ENCODE results near the gene HAUS7.

HAUS7 gene

DNA sequence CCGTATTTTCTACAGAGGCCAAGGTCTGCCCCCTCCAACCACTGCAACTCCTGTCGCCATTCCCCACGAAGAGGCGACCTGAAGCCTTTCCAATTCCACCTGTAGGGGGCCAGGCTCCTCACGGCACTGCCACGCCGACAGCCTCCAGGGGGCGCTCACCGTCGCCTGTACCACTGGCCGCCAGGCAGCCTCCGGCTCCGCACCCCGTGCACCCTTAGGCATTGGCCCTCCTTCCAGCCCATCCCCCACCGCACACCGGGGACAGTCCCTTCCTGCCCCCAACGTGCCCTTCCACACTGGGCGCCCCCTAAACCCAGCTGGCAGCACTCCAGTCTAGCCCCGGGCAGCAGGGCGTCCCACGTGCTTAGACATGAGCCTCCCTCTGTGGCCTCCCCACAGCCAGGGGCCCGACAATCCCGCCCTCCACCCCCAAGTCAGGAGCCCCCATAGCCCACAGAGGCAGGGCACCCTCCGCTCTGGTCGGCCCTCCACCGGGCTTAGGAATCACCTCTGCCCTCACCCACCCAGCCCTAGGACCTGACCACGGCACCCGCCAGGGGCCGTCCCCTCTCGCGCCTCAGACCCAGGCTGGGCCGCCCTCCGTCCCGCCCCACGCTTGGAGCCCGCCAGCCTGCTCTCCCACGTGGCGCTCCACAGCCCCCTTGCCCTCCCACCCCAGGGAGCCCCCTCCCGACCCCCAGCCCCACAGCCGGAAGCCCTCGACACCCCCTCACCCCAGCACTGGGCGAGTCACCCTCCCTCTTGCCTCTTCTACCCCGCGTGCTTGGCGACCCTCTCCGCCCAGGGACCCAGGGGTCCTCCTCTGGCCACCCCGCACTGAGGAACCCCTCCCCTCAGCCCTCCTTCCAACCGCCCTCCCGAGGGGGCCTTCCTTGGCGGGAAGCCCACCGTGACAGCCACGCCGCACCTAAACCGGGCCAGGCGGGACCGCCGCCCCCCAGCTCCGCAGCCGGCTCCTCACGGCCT, 69.9 kb downstream of the HAUS7 start:
- no peak overlapping the region for H3K4me3 ChIP-seq (replicated peaks; ENCODE audit: low read depth, low read length)
- TF ChIP-seq, protein P1, sequence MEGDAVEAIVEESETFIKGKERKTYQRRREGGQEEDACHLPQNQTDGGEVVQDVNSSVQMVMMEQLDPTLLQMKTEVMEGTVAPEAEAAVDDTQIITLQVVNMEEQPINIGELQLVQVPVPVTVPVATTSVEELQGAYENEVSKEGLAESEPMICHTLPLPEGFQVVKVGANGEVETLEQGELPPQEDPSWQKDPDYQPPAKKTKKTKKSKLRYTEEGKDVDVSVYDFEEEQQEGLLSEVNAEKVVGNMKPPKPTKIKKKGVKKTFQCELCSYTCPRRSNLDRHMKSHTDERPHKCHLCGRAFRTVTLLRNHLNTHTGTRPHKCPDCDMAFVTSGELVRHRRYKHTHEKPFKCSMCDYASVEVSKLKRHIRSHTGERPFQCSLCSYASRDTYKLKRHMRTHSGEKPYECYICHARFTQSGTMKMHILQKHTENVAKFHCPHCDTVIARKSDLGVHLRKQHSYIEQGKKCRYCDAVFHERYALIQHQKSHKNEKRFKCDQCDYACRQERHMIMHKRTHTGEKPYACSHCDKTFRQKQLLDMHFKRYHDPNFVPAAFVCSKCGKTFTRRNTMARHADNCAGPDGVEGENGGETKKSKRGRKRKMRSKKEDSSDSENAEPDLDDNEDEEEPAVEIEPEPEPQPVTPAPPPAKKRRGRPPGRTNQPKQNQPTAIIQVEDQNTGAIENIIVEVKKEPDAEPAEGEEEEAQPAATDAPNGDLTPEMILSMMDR (IDR thresholded peaks at IDR 0.05; ENCODE audit: low read length, missing control alignments), result peak; percentile 58
- peak; percentile 18 for DNase-seq (ENCODE audit: low read depth)

DNA sequence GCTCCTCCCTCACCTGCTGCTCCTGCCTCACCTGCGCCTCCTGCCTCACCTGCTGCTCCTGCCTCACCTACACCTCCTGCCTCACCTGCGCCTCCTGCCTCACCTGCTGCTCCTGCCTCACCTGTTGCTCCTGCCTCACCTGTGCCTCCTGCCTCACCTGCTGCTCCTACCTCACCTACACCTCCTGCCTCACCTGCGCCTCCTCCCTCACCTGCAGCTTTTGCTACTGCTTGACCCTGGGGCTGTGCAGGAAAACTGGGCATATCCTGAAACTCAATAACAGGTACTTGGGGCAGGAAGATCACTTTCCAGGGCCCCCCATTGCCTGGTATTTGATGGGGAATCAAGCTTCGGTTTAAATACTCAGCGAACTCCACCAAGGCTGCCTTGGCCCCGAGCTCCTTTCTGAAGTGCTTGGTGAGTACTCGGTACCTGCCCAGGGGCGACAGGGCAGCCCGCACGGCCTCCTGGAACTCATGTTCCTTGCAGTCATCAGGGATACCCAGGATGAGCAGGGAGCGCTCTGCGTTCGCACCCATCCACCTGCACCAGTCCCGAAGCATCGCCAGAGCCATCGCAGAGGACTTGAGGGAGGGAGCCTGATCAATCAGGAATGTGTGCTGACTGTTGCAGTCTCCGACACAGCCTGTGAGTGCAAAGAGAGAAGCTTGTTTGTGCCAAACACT, 72.0 kb downstream of the HAUS7 start:
- TF ChIP-seq, protein P1 (IDR thresholded peaks at IDR 0.05; ENCODE audit: low read length, missing control alignments), result no peak
- H3K4me3 ChIP-seq (replicated peaks; ENCODE audit: low read depth, low read length), result no peak overlapping the region
- no peak for DNase-seq (ENCODE audit: low read depth)

Measured in fibroblast of pulmonary artery (primary cell).